ENCODE measurements around the gene LGALS4.
A peak's percentile ranks its signal among the peaks of the same experiment; 100 is the strongest.
"Not testable (repeated sequence)": the region's sequence is repeated elsewhere in the genome, so short reads cannot be mapped to it uniquely, and the experiment has no call there.

Gene LGALS4

GRCh38 chr19:38843175-38843758, 30.5 kb upstream of the LGALS4 start:
- DNase-seq = no peak

- no peak for DNase-seq
Observed at GRCh38 chr19:38842439-38843174, 29.9 kb upstream of the LGALS4 start.

GRCh38 chr19:38841787-38842438, 29.2 kb upstream of the LGALS4 start:
- DNase-seq = no peak

GRCh38 chr19:38841180-38841766, 28.5 kb upstream of the LGALS4 start:
- DNase-seq = no peak

- DNase-seq = no peak
Observed at GRCh38 chr19:38840583-38840968, 27.8 kb upstream of the LGALS4 start.

GRCh38 chr19:38839816-38840582, 27.3 kb upstream of the LGALS4 start:
- DNase-seq = no peak

- no peak for DNase-seq
Observed at GRCh38 chr19:38838986-38839761, 26.4 kb upstream of the LGALS4 start.

GRCh38 chr19:38838208-38838985, 25.7 kb upstream of the LGALS4 start:
- no peak for DNase-seq

GRCh38 chr19:38837656-38838121, 24.9 kb upstream of the LGALS4 start:
- DNase-seq = no peak

- DNase-seq = no peak
Observed at GRCh38 chr19:38836983-38837626, 24.4 kb upstream of the LGALS4 start.

GRCh38 chr19:38836159-38836982, 23.6 kb upstream of the LGALS4 start:
- no peak for DNase-seq

GRCh38 chr19:38834590-38834989, 21.8 kb upstream of the LGALS4 start:
- DNase-seq = no peak

GRCh38 chr19:38834104-38834490, 21.4 kb upstream of the LGALS4 start:
- DNase-seq = no peak

- no peak for DNase-seq
Observed at GRCh38 chr19:38833092-38833425, 20.3 kb upstream of the LGALS4 start.

- DNase-seq = peak in 33 of 56 donors; percentile 5 to 56 (median 38)
Observed at GRCh38 chr19:38831142-38831605, 18.4 kb upstream of the LGALS4 start.

GRCh38 chr19:38830039-38830733, 17.4 kb upstream of the LGALS4 start:
- no peak for DNase-seq

GRCh38 chr19:38829203-38829602, 16.5 kb upstream of the LGALS4 start:
- DNase-seq = not testable (repeated sequence)

All from nucleus accumbens (tissue), 56 donors.